CD4-positive, alpha-beta T cell treated with Interleukin-15 for 1 hour (primary cell): ENCODE results near the gene GIPC1.
"Not testable (repeated sequence)": the region's sequence is repeated elsewhere in the genome, so short reads cannot be mapped to it uniquely, and the experiment has no call there.

ENCODE experiments used
- DNase-seq: peaks from one replicate; pipeline ENCODE4 v3.0.0-alpha.2; 2020

The GIPC1 gene

DNA sequence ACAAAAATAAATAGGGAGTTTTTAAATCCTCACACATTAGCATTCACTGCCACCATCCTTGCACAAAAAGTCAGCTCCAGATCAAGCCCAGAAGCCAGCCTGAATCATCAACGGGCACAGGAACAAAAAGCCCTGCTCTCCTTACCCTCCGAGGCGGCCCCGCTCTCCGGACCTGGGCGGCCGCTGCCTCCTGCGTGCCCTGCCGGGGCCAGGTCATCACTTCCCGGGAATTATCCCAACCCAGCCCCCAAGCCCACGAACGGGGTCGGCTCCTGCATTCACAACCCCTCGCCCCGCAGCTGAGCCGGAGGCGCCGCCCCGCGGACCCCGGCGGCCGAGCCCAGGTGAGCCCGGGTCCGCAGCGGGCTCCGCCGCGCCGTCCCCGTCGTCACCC lies 21.5 kb upstream of the GIPC1 start:
- DNase-seq, result no peak

DNA sequence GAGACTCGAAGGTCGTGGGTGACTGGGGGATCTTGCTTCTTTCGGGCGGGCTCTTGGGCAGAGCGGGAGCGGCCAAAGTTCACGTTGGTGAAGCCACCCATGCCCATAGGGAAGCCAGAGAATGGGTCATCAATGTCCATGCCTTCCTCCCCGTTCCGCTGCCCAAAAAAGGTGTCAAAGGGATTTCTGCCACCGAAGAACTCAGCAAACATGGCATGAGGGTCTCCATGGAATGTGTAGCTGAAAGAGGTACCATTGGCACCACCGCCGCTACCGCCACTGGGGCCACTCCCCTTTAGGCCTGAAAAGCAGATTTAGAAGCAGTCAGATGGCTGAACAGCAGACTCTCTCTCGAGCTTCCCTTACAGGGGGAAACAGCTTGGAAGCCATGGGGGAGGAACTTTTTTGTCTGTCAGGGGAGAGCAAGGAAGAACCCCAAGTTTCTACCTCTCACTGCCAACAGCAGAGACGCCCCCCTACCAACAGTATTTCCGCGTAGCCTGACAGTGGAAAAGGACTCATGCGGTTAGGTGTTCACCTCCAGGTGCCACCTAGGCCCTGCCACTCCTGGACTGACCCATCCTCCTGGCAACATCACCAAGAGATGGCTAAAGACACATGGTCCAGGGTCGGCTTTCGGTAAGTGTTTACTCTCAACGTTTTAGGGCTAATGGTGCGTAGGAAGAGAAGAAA lies 21.0 kb upstream of the GIPC1 start:
- peak; percentile 21 for DNase-seq

DNA sequence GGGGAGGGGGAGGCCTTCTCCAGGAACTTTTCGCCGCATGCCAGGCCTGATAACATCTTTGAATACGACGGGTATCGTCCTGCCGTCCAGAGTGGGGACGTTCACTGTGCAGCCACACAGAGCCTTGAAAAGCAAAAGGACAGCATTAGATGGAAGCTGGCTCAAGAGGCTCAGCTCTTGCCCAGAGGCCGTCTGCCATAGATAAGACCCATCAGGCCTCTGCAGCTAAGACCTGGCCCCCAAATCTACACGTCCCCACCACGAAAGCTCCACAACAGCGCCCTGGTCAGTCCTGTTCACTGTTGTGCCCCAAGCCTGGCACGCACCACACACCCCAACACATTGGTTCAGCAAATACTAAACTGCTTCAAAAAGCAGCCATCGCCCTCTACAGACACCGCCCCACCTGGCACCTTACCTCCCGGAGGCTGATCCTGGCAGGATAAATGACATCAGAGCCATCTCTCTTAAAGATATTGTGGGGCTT lies 20.2 kb upstream of the GIPC1 start:
- no peak for DNase-seq

DNA sequence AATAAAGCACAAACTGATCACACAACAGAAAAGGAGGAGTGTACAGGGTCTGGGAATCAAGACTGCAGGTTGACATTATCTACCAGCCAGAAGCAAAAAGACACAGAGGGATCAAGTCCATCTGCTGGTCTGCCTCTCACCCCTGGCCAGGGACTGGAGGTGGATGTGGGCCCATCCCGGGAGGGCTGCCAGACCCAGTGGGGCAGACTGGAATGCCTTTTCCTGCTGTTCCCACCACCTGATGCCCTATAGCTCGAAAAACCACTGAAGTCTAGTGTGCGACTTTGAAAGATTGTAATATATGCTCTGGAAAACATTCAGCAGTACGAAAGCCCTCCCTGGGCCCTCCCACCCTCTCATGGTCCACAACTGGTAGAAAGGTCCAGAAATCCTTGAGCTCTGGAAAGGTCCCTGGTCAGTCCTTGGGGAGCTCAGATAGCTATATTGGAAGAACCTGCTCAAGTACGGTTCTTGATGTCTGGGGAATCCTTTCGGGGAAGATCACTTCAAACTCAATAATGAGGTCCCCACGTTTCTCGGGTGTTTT lies 19.6 kb upstream of the GIPC1 start:
- DNase-seq, result no peak

DNA sequence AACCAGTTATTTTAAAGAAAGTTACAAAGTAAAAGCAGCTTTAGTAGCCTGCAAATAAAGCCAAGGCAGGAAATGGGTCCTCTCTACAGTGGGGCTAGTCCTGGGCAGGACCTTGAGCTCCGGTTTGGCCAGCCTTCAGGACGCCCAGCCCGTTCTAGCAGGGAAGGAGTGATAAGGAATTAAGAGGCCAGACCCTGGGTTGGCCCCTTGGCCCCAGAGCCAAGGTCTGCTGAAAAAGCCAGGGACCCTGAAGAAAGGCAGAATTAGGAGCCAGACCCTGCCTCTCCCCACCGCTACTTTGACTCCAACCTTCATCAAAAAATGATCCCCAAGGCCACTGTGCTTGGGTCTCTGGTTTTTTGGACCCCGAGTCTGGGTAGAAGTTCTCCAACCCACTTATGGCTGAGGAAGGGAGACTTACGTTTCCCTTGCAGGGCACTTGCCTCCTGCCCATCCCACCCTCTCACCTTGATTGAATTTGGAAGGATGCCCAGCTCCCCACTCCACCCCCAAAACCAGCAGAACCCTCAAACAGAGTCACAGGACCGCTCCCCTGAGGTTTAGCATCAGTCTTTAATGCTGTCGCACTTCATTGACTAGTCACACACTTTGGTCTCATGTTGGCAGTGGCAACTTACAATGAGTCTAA lies 18.4 kb upstream of the GIPC1 start:
- DNase-seq, result peak; percentile 41

DNA sequence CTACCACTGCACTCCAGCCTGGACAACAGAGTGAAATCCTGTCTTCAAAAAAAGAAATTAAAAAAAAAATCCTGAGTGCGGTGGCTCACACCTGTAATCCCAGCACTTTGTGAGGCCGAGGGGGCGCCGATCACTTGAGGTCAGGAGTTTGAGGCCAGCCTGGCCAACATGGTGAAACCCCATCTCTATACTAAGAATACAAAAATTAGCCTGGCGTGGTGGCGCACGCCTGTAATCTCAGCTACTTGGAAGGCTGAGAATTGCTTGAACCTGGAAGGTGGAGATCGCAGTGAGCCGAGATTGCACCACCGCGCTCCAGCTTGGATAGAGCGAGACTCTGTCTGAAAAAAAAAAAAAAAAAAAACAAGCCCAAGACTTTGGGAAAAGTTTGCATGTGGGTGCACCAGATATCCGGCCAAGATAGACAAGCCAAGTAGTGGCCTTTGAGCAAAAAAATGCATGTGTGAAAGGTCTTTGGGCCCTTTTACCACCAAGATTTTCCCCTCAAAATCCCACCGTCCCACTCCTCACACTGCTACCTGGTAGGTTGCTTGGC lies 16.6 kb upstream of the GIPC1 start:
- DNase-seq, result peak; percentile 25

DNA sequence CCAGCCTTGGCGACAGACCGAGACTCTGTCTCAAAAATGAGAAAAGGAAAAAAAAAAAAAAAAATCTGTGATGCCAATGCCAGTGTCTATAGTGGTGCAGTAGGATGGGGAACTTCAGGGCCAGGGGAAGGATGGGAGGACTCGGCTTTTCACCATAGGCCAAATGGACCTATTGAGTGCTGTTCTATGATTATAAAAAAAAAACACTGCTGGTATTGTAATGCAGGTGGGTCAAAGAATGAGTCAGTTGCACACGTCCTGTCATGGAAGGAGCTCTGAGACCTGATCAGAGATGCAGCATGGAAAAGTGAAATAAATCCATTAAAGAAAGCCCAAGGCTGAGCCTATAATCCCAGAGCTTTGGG lies 15.3 kb upstream of the GIPC1 start:
- DNase-seq, result no peak

DNA sequence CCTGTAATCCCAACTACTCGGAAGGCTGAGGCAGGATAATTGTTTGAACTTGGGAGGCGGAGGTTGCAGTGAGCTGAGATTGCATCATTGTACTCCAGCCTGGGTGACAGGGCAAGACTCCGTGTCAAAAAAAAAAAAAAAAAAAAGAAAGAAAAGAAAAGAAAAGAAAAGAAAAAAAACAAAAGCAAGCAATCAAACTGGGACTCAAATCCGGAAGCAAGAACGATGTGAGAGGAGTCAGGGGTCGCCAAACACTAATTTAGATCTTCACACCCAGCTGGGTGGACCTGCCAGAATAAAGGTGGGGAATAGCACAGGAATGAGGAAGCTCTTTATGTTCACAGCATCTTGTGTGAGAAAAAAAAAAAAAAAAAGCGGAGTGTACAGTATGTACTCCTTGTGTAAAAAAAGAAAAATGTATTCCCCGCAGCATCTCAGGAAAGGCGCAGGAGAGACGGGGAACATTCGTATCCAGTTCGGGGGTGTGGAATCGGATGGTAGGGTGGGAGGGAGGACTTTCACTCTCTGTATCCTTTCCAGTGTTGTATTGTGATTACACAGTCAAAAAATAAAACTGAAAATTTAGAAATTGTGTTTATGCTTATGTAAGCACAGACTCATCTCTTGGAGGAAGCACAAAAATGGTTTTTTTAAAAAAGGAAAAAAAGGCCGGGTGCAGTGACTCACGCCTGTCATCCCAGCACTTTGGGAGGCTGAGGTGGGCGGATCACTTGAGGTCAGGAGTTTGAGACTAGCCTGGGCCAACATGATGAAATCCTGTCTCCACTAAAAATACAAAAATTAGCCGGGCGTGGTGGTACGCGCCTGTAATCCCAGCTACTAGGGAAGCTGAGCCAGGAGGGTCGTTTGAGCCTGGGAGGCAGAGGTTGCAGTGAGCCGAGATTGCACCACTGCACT lies 14.6 kb upstream of the GIPC1 start:
- peak; percentile 63 for DNase-seq

DNA sequence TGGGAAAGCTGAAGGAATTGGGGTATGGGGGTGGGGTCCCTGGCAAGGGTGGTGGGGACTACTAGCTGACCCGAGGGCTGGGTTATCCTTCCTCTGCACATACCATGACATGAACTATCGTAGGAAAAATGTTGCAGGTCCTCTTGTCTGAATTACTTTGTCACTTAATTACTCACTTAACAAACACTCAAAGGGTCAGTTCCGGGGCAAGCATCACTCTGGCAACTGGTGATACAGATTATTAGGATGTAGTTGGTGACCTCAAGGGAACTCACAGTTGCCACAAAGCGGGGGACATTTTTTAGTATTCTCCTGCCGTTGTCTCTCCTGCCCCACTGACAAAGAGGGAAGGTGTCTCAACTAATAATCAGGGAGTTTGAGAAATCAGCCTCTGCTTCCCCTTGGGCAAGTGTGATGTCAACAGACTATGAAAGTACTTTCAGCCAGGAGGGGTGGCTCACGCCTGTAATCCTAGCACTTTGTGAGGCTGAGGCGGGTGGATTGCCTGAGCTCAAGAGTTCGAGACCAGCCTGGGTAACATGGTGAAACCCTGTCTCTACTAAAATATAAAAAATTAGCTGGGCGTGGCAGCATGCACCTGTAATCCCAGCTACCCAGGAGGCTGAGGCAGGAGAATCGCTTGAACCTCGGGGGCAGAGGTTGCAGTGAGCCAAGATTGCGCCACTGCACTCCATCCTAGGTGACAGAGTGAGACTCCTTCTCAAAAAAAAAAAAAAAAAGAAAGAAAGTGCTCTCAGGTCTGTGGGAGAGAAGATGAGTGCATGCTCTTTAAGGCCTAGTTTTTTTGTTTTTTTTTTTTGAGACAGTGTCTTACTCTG lies 12.0 kb upstream of the GIPC1 start:
- DNase-seq, result peak; percentile 48

DNA sequence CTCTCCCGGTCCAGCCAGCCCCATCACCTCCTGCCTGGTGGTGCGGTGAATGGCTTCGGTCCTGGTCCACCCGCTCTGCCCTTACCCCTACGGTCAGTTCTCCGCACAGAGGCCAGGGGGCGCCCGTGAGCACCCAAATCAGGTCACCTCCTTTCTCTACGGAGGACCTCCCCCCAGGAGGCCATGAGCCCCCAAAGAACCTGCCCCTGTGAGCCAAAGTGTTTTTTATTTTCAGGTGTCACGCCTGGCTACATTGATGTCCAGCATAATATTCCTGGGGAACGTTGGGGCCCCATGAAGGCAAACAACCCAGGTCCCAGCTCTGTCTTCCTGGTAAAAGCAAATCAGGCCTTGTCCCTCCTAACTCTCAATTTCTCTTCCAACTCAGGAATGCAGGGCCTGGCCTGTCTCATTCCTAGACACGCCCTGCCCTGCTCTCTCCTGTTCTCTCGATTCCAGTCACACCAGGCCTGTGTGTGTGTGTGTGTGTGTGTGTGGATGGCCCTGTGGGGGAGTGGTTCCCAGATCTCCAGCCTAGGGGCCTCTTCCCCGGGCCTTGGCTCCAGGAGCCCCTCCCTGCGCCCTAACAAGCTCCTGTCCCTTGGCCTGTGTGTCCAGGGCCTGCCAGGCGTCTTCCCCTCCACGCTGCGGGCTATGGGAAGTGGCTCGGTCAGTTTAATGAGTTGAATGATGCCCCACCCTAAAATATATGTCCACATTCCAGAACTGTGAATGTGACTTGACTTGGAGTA lies 9.7 kb upstream of the GIPC1 start:
- DNase-seq, result peak; percentile 73

DNA sequence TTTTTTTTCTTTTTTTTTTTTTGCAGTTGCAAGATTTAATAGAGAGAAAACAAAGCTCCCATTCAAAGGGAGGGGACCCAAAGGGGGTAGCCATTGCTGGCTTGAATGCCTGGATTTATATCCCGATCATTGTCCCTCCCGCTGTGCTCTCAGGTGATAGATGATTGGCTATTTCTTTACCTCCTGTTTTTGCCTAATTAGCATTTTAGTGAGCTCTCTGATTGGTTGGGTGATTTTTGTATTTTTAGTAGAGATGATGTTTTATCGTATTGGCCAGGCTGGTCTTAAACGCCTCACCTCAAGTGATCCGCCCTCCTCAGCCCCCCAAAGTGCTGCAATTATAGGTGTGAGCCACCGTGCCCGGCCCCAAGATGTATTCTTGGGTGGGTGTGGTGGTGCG lies 8.6 kb upstream of the GIPC1 start:
- DNase-seq, result not testable (repeated sequence)

DNA sequence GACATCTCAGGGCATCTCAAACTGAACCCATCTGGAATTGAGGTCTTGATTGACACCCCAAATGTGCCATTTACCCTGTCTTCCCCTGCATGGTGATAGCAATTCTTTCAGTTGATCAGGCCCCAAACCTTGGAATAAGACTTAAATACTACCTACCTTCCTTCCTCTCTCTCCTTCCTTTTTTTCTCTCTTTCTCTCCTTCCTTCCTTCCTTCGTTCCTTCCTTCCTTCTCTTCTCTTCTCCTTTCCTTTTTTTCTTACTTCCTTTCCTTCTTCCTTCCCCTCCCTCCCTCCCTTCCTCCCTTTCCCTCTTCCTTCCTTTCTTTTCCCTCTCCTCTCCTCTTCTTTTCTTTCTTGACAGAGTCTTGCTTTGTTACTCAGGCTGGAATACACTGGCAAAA lies 7.4 kb upstream of the GIPC1 start:
- no peak for DNase-seq

DNA sequence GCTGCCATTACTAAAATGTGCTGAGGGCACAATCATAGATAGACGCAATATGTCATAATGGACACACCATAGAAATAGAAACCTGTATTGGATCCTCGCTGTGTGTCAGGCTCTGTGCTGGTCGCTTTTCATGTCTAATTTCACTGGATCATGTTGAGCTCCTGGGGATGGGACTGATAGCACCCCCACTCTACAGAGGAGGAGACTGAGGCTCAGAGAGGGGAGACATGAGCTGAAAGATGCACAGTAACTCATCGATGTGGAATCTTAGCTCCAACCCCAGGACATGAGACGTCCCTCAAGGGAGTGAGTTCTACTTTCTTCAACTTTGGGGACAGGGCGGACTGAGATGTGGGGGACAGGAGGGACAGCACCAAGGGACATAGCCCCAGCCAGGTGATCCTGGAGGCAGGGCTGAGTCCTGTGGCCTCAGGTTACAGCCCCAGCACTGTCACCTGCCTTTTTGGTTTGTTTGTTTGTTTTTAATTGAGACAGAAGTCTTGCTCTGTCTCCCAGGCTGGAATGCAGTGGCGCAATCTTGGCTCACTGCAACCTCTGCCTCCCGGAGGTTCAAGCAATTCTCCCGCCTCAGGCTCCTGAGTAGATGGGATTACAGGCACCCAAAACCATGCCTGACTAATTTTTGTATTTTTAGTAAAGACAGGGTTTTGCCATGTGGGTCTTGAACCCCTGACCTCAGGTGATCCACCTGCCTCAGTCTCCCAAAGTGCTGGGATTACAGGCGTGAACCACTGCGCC lies 6.6 kb upstream of the GIPC1 start:
- no peak for DNase-seq

DNA sequence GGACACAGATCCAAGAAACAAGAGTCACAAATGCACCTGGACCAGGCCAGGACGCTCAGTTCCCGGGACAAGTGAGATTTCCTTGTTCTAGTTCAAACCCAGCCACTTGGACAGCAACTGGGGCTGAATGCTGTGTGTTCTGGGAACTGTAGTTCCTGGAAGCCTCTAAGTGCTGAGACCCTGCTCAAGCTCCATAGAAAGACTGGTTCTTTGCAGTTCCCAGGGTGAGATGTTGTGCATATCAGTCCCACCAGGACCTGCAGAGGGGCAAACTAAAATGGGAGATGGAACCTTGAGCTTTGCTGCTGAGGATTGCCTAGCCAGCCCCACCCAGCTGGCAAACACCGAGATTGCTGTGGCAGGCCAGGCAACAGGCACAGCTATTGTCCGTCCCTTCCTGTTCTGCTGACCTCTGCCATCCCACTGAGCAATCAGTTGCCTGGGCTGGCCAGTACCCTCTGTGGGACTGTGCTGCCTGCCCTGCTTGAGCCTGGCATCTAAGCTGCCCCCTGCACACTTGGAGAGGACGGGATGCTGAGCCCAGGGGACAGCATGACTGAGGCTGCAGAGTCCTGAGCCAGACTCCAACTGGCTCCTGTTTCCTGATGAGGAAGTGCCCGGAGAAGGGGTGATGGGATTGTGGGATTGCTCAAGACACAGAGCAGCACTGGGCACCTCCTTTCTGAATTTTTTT lies 1.4 kb upstream of the GIPC1 start:
- DNase-seq, result no peak

DNA sequence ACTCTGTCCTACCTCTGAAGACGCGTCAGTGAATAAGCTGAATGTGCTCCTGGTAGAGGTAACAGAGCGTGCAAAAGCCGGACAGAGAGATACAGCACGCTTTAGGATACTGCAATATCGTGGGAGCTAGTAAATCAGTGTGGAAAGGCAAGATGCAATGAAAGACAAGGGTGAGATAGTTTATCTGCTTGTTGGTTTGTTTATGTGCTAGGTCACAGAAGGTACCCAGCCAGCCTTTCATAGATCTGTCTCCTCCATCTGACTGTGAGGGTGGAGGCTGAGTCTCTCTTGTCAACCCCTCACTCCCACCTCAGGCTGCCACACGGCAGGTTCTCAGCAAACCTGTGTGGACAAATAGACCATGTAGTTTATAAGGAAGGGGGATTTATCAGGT lies 904 bp upstream of the GIPC1 start:
- no peak for DNase-seq

DNA sequence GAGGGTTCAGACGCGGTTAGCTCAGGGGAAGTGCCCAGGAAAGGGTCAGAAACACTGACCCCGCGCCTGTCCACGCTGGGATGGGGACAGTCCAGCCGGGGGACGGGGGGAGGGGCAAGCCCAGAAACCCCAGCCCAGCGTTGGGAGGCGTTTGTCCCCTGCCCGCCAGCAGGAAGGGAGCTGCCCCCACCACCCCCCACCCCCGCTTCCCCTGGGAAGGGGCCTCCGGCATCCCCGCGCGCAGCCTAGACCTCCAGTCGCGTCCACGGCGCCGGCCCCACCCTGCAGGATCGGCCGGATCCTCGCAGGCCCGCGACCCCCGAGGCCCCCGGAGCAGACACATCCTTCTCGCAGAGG lies 277 bp downstream of the GIPC1 start:
- no peak for DNase-seq

DNA sequence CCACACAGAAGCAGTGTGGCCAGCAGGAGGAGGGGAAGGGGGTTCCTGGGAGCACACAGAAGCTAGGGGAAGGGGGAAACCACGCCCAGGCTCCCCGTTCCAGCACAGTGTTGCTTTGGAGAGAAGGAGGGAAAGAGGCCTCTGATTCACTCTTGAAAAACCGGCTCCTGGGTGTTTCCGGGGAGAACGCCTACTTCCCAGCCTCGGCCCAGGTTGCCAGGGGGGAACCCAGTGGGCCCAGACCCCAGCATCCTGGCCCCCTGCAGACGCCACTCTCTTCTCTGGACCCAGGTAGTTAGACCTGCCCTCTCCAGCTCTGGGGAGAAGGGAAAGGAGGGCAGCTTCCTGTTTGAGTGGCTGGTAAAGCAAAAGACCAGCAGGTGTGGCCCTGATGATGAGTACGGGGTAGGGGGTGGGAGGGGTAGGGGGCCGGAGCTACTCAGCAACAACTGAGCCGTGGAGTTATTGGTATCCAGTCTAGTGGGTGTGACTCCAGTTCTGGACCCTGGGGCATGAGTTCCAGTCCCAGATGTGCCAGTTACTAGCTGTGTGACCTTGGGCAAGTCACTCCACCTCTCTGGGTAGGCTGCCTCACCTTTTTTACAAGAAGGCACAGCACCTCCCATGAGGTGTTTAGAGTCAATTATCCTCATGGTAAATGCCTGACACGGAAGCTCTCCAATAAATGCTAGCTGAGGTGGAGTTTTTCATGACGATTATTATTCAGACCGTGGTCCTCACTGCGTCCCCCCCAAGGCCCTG lies 836 bp downstream of the GIPC1 start:
- DNase-seq, result no peak

DNA sequence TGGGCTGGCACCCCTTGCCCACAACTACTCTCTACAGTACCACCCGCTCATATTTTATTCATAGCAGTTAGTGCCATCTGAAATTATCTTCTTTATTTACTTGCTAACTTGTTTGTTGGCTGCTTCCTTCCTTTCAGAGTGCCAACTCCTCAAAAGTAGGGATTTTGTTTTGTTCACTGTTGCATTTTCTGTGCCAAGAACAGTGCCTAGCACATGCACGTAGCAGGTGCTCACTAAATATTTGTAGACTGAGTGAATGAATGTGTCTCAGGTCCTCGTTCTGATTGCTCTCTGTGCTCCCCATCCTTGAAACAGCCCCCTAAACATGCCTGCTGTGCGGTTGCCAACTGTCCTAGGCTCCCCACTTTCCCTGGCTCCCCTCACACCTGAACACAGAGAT lies 1.5 kb downstream of the GIPC1 start:
- no peak for DNase-seq

DNA sequence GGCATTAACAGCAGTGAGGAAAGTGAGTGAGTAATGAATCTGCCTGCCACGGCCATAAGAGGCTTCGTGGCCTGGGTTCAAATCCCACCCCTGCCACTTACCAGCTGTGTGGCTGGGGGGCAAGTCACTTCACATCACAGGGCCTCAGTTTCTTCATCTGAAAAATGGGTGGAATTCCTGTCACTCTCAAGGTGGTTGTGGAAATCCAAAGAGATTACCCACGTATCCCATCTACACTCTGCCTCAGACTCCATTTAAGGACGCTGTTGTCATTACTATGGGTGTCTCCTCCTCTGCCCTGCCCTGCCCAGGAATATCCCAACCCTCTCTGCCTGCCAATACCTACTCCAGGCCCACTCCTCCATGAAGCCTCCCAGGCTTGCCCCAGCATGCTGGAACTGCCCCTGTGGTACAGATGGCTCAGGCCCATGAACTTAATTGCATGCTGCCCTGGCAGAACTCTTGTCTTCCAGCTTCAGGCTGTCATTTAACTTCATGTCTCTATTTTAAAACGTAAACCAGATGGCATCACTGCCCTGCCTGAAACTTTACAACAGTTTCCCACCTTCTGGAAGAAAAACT lies 3.1 kb downstream of the GIPC1 start:
- DNase-seq, result no peak
